ENCODE data around the gene HIRIP3.
"Not testable (repeated sequence)": the region's sequence is repeated elsewhere in the genome, so short reads cannot be mapped to it uniquely, and the experiment has no call there.

The HIRIP3 gene

DNA sequence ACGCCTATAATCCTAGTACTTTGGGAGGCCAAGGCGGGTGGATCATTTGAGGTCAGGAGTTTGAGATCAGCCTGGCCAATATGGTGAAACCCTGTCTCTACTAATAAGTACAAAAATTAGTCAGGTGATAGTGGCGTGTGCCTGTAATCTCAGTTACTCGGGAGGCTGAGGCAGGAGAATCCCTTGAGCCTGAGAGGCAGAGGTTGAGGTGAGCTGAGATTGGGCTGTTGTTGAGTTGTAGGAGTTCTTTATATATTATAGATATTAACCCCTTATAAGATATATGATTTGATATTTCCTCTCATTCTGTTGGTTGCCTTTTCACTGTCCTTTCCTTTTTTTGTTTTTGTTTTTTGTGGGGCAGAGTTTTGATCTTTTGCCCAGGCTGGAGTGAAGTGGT is 35.6 kb downstream of the HIRIP3 start:
- not testable (repeated sequence) for DNase-seq (ENCODE audit: low read depth in 3 of 3)

DNA sequence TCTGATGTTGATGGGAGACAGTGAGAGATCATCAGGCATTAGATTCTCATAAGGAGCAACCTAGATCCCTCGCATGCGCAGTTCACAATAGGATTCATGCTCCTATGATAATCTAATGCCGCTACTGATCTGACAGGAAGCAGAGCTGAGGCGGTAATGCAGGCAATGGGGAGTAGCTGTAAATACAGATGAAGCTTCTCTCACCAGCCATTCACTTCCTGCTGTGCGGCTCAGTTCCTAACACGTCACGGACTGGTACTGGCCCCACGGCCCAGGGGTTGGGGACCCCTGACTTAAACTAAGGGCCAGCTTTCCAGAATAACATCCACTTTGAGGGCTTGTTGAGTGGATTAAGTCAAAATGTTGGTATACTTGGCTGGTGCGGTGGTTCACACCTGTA is 36.1 kb downstream of the HIRIP3 start:
- no peak for DNase-seq (ENCODE audit: low read depth in 3 of 3)

DNA sequence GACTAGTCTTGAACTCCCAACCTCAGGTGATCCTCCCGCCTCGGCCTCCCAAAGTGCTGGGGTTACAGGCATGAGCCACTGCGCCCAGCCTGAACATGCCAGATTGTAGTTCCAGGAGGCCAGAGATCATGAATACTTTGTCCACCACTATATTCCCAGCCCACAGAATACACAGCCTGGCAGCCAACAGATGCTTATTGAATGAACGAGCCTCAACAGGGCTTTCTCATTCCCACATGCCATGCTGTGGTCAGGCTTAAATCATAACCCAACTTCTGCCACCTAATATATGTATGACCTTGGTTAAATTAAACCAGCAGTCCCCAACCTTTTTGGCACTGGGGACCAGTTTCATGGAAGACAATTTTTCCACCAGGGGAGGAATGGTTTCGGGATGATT is 36.7 kb downstream of the HIRIP3 start:
- DNase-seq (ENCODE audit: low read depth in 3 of 3): no peak

DNA sequence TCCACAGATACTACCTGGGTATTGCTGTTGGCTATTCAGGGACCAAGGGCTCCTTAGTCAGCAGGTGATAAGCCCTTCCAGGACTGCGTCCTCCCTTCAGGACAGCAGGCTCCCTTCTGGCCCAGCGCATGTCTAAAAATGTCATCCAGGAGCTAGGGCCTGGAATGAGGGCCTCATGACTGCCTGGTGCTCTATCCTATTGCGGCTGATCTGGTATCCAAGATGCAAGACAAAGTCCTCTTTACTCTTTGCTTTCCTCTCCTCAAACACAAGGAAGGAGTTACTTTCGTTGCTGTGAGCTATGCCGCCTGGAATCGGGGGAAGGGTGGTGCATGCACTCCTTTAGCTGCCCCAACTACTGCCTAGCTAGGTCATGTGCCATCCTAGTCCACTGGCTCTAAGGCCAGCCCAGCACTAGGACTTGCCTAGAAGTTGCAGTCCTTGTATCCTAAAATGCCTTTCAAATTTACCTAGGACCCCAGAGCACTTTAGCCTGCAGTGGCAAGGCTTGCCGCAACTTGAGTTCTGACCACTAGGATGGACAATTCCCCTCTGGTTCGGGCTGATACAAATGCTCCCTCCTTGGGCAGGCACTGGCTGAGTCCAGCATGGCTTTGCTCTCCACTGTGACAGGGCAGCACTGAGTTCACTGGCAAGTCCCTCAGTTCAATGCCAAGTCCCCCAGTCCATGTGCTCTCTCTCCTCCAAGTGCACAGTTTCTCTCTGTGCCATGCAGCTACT is 43.6 kb downstream of the HIRIP3 start:
- DNase-seq (ENCODE audit: low read depth in 3 of 3): no peak

DNA sequence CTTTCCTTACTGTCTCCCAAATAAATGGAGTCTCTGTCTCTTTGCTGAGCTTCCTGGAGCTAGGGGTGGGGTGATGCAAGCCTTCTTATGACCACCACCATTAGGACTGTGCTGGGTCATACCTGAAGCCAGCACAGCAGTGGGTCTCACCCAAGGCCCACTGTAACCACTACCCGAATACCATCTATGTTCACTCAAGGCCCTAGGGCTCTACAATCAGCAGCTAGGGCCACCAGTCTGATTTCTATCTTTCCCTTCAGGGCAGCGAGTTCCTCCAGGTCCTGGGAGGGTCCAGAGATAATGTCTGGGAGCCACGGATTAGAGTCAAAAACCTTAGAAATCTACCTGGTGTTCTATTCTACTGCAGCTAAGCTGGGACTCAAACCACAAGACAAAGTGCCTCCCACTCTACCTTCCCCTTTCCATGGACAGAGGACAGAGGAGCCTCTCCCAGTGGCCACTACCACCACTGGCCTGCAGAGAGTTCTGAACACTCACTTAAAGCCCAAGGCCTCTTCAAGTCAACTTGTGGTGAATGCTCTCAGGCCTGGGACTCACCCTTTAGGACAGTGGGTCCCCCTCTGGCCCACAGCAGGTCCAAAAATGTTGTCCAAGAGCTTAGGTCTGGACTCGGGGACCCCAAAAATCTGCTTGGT is 44.5 kb downstream of the HIRIP3 start:
- no peak for DNase-seq (ENCODE audit: low read depth in 3 of 3)

DNA sequence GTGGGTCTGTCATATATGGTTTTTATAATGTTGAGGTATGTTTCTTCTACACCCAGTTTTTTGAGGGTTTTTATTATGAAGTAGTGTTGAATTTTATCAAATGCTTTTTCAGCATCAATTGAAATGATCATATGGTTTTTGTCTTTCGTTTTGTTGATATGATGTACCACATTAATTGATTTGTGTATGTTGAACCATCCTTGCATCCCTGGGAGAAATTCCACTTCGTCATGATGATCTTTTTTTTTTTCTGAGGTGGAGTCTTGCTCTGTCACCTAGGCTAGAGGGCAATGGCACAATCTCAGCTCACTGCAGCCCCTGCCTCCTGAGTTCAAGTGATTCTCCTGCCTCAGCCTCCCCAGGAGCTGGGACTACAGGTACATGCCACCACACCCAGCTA is 47.5 kb downstream of the HIRIP3 start:
- DNase-seq (ENCODE audit: low read depth in 3 of 3): no peak

DNA sequence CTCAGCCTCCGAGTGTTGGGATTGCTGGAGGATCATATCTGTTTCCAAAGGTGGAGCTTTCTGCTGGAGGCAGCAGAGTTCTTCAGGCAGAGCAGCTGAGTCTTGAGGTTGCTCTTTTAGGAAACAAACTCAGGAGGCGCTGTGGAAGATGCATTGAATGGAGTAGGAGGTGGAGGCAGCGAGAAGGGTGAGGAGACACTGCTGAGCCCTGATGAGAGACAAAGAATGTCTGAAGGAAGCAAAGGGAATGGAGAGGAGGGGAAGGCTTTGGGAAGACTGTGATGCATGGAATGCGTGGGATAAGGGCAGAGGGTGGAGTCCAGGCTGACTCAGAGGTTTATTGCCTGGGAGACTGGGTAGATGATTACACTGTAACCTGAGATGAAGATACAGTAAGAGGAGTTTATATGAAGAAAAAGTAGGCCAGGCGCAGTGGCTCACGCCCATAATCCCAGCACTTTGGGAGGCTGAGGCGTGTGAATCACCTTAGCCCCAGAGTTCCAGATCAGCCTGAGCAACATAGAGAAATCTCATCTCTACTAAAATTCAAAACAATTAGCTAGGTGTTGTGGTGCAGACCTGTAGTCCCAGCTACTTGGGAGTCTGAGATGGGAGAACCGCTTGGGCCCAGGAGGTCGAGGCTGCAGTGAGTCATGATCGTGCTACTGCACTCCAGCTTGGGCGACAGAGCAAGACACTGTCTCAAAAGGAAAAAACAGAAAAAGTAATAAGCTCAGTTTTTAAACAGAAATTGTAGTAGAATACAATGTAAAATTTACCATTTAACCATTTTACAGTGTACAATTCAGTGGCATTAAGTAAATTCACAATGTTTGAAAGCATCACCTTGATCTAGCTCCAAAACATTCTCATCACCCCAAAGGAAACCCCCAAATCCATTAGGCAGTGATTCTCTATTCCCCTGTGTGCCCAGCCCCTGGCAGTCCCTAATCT is 51.3 kb downstream of the HIRIP3 start:
- DNase-seq (ENCODE audit: low read depth in 3 of 3): no peak
